Dendritic cell treated with granulocyte-macrophage colony-stimulating factor and Interleukin-4, amounts not matched to agents 40 ng/mL and 50 ng/mL, for 4 days (primary cell): Measurements from ENCODE around the gene KCNIP4.

Source experiments
- H3K27ac Mint-ChIP-seq: one replicate; pipeline ENCODE4 v1.8.0; 2022; ENCODE audit warnings: mild to moderate bottlenecking, mixed read lengths
- H3K27me3 Mint-ChIP-seq: one replicate; pipeline ENCODE4 v1.8.0; 2022; ENCODE audit warnings: mild to moderate bottlenecking, mixed read lengths
- H3K36me3 Mint-ChIP-seq: one replicate; pipeline ENCODE4 v1.8.0; 2022; ENCODE audit warnings: low read depth, mixed read lengths
- H3K4me1 Mint-ChIP-seq: one replicate; pipeline ENCODE4 v1.8.0; 2022; ENCODE audit warnings: low read depth, mixed read lengths
- H3K4me3 Mint-ChIP-seq: one replicate; pipeline ENCODE4 v1.8.0; 2022; ENCODE audit warnings: mild to moderate bottlenecking, moderate library complexity, mixed read lengths
- H3K9me3 Mint-ChIP-seq: one replicate; pipeline ENCODE4 v1.8.0; 2022; ENCODE audit warnings: mixed read lengths
- intact Hi-C: fragments of 100-400 bp; cut with micrococcal nuclease; formaldehyde crosslinking; loops from one replicate; pipeline ENCODE4 v1.15.0; 2022

The KCNIP4 gene

DNA sequence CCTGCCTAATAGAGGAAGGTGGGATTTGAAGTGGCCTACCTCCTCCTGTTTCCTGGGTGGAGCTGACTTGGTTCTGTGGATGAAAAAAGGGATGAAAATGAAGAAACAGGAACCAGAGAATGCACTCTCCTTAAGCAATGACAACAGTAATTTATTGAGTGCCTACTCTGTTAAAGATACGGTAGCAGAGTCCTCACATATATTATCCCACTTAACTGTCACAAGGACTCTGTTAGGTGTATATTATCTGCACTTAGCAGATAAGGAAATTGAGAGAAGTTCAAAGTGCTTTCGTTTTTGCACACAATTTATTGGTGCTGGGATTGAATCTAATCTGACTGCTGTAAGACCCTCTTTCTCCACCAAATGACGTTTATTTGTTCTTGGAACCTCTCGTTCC lies 947.1 kb downstream of the KCNIP4 start:
- no peak overlapping the region for H3K27ac Mint-ChIP-seq
- no peaks in the 10 kb centered on the region for H3K27me3 Mint-ChIP-seq
- intact Hi-C loops, result no loop called here
- H3K36me3 Mint-ChIP-seq, result no peaks in the 10 kb centered on the region
- no peaks in the 10 kb centered on the region for H3K4me1 Mint-ChIP-seq
- H3K9me3 Mint-ChIP-seq, result peaks cover 9% of the 10 kb centered on the region
- H3K4me3 Mint-ChIP-seq, result no peak overlapping the region

DNA sequence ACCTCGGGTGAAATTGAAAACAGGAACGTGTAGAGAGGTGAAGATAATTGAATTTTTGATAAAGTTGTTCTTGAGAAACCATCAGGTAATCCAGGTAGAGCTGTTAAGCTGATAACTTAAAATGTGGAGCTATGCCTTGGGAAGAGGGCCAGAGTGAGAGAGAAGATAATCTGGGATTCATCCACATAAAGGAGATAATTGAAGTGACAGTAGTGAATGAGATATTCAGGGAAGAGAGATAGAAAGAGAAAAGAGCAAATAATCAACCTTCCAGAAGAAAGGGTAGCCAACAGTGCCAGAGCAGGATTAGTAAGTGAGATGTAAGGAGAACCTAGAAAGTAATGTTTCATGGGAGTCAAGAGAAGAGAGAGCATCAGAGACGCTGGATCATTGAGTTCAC lies 950.7 kb downstream of the KCNIP4 start:
- Mint-ChIP-seq H3K4me3 (no peak overlapping the region), H3K9me3 (no peaks in the 10 kb centered on the region), H3K4me1 (no peaks in the 10 kb centered on the region), H3K27ac (no peak overlapping the region), H3K27me3 (no peaks in the 10 kb centered on the region), H3K36me3 (no peaks in the 10 kb centered on the region)
- intact Hi-C loops, result no loop called here

DNA sequence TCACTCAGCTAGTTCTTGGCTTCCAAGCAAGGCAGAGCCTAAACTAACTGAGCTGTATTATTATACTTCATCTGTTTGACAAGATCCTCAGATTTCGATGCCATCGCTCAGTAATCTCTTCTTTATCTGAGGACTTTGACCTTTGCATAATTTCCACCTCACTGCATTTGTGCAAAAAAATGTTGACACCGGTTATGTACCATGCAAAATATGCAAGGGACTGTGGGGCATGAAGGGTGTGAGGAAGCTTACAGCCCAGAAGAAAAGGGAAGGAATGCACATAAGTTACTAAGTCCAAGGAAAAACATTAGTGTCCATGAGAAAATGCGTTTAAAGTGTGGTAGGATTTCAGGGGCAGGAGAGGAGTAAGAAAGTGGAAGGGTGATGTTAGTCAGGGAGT lies 953.0 kb downstream of the KCNIP4 start:
- H3K4me3 Mint-ChIP-seq, result no peak overlapping the region
- H3K36me3 Mint-ChIP-seq, result no peaks in the 10 kb centered on the region
- no peak overlapping the region for H3K27ac Mint-ChIP-seq
- intact Hi-C loops, result no loop called here
- H3K4me1 Mint-ChIP-seq, result no peaks in the 10 kb centered on the region
- H3K9me3 Mint-ChIP-seq, result peaks cover 18% of the 10 kb centered on the region
- no peaks in the 10 kb centered on the region for H3K27me3 Mint-ChIP-seq

DNA sequence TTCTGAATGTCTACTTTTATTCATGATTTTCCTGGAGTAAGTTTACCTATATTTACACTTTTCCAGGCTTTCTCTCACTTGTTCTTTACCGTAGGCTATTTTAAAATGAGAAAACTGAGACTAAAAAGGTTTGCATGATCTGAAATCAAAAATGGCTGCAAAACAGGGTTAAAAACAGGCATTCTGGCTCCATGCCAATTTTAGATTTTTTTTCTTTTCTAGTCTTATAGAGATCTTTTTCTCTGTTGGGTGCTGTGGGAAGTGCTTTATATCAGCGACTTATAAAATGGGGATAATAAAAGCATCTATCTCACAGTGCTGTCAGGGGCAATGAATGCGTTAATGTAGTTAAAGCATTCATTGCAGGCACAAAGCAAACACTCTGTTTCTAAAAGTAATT lies 953.6 kb downstream of the KCNIP4 start:
- Mint-ChIP-seq H3K4me1 (no peaks in the 10 kb centered on the region), H3K27me3 (no peaks in the 10 kb centered on the region), H3K9me3 (peaks cover 22% of the 10 kb centered on the region), H3K27ac (no peak overlapping the region), H3K36me3 (no peaks in the 10 kb centered on the region), H3K4me3 (no peak overlapping the region)
- intact Hi-C loops, result no loop called here

DNA sequence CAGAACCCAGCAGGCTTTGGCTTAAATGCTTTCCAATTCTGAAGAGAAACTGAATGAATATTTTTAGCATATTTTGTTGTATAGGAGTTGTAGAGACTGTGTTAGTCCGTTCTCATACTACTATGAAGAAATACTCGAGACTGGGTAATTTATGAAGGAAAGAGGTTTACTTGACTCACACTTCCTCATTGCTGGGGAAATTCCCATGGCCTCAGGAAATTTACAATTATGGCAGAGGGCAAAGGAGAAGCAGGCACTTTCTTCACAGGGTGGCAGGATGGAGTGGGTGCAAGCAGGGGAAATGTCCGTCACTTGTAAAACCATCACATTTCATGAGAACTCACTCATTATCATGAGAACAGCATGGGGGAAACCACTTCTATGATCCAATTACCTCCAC lies 956.6 kb downstream of the KCNIP4 start:
- no peaks in the 10 kb centered on the region for H3K36me3 Mint-ChIP-seq
- intact Hi-C loops, result no loop called here
- no peaks in the 10 kb centered on the region for H3K27me3 Mint-ChIP-seq
- no peaks in the 10 kb centered on the region for H3K4me1 Mint-ChIP-seq
- peaks cover 28% of the 10 kb centered on the region for H3K9me3 Mint-ChIP-seq
- no peak overlapping the region for H3K27ac Mint-ChIP-seq
- H3K4me3 Mint-ChIP-seq, result no peak overlapping the region

DNA sequence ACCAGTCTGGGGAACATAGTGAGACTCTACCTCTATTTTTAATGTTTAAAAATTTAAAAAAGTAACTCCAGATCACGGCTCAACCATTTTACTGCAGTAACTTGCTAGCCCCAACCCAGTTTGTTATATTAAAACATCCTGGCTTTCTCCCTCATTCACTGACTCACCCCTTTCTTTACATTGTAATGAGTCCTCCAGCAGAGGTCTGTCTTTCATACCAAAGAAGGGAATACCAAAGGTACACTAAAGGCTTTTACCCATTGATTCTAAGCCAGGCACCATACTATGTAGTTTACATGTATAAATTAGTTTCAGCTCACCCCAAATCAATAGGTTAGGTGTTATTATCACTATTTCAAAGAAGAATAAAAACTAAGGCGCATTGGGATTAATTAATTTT lies 961.4 kb downstream of the KCNIP4 start:
- Mint-ChIP-seq H3K27me3 (peaks cover 3% of the 10 kb centered on the region), H3K36me3 (no peaks in the 10 kb centered on the region), H3K4me3 (no peak overlapping the region), H3K4me1 (no peaks in the 10 kb centered on the region), H3K9me3 (peaks cover 26% of the 10 kb centered on the region), H3K27ac (no peak overlapping the region)
- intact Hi-C loops, result no loop called here

DNA sequence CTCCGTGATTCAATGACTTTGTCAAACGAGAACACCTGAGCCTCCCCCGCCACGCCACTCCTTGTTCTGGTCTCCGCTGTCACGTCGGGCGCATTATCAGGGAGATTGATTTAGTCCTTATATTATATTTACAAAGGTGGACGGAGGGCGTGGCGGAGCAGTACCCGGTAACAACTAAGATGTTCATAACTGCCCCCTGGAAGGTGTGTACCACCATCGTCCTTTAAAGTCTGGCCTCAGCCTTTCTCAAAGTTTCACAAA lies 964.1 kb downstream of the KCNIP4 start:
- Mint-ChIP-seq H3K27ac (no peak overlapping the region), H3K27me3 (peaks cover 3% of the 10 kb centered on the region), H3K36me3 (no peaks in the 10 kb centered on the region), H3K4me3 (no peak overlapping the region), H3K4me1 (no peaks in the 10 kb centered on the region), H3K9me3 (peaks cover 6% of the 10 kb centered on the region)
- intact Hi-C loops, result no loop called here

DNA sequence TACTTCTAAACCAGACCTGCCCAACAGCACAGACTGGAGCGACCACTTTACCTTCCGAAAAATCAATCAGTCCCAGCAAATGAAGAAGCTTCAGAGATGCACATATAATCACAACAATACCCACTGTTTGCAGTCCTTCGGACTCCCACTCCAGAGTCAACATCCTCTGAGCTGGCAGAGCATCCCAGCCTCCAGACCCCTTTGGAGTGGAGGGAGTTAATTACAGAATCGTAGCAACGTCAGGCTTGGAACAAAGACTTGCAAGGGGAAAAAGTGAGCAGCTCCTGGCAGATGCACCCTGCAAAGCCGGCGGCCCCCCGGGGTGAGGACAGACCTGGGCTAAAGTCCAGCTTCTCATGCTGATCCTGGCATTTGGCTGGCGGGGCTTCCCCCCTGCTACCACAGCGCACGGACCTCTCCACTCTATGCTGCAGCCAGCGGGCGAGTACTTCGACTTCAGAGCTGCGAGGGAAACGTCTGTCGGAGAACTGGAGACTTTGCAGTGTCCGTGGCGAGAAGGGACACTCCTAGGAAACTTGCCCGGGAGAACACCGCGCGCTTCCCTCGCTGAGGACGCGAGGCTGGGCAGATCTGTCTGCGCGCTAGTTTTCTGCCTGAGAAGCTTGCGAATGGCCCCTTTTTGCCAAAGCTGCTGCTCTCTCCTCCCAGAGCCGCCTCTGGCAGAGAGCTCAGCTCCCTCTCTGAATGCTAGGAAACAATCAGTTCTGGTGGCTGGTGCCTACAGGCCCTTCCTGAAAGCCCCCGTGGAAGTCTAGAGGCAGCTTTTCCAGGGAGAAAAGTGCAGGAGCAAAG lies 964.6 kb downstream of the KCNIP4 start:
- Mint-ChIP-seq H3K4me3 (no peak overlapping the region), H3K36me3 (no peaks in the 10 kb centered on the region), H3K27me3 (peaks cover 3% of the 10 kb centered on the region), H3K9me3 (peaks cover 8% of the 10 kb centered on the region), H3K27ac (no peak overlapping the region), H3K4me1 (no peaks in the 10 kb centered on the region)
- intact Hi-C loops, result no loop called here

DNA sequence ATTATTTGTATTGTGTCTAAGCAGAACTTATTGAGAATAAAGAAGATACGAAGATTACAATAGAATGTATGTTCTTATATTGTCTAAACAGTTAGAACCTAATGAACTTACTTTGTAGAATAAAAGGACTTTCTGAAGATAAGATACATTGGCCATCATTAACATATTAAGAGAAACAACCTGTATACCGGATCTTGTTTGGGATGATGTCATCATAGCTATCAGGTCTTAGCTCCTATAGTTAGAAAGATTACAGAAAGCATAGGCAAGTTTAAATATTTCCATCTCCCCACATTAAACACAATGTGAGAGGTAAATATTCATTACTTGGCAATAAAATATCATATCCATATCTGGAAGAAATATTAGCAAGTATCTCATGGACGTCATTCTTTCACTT lies 966.0 kb downstream of the KCNIP4 start:
- intact Hi-C loops, result no loop called here
- Mint-ChIP-seq H3K4me3 (no peak overlapping the region), H3K4me1 (no peaks in the 10 kb centered on the region), H3K27me3 (peaks cover 3% of the 10 kb centered on the region), H3K36me3 (no peaks in the 10 kb centered on the region), H3K27ac (no peak overlapping the region), H3K9me3 (peaks cover 8% of the 10 kb centered on the region)

DNA sequence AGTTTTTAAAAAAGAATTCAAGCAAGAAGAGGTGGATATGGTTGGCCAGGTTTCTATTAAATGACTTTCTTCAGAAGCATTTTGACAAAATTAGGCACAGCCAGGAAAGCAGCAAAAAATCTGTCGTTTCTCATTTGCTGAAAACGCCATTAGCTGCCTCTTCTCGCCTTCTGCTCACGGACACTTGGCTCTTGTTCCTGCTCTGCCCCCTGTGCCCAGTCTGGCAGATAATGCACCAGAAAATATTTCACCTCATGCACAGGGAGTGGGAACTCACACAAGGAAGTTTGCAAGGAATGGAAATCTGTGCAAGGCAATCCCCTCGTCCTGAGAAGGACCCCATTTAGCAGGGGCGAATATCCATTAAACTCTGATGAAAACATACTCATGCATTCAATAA lies 988.3 kb downstream of the KCNIP4 start:
- no peak overlapping the region for H3K27ac Mint-ChIP-seq
- no peaks in the 10 kb centered on the region for H3K9me3 Mint-ChIP-seq
- no peaks in the 10 kb centered on the region for H3K27me3 Mint-ChIP-seq
- no peak overlapping the region for H3K4me3 Mint-ChIP-seq
- no peaks in the 10 kb centered on the region for H3K4me1 Mint-ChIP-seq
- intact Hi-C loops, result no loop called here
- H3K36me3 Mint-ChIP-seq, result no peaks in the 10 kb centered on the region

DNA sequence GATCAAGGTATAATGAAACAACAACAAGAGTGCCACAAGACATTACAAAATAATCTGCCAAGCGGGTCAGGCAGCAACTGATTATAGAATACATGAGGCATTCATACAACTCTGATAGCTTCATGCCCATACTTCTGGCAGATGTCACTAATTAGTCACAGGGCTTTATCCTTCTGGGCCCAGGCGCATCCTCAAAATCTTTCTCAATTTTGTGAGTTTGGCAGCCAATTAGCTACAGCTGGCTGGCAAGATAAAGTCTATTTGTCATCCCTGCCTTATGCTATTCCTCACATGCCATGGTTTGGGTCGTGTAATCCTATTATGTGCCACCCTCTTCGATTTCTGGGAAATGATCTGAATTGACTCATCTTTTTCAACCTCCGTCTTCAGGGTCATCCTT lies 994.0 kb downstream of the KCNIP4 start:
- Mint-ChIP-seq H3K27ac (no peak overlapping the region), H3K36me3 (no peaks in the 10 kb centered on the region), H3K27me3 (no peaks in the 10 kb centered on the region), H3K4me3 (no peak overlapping the region), H3K9me3 (peaks cover 15% of the 10 kb centered on the region), H3K4me1 (no peaks in the 10 kb centered on the region)
- intact Hi-C loops, result no loop called here

DNA sequence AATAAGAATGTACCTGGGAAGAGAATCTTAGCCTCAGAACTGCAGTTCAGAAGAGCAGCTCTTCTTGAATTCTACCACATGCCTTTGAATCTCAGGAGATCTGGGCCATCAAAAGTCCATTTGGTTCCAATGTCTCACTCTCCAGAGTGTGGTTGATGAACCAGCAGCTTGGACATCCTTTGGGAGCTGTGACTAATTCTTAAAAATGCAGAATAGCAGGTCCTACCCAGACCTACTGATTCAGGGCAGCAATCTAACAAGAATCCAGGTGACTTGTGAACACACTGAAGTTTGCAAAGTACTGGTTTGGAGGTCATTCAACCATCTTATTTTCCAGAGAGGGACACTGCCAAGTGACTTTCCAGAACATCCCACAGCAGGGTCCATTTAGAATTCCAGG lies 1003.6 kb downstream of the KCNIP4 start:
- Mint-ChIP-seq H3K9me3 (peaks cover 13% of the 10 kb centered on the region), H3K27ac (no peak overlapping the region), H3K36me3 (no peaks in the 10 kb centered on the region), H3K4me3 (no peak overlapping the region), H3K27me3 (no peaks in the 10 kb centered on the region), H3K4me1 (no peaks in the 10 kb centered on the region)
- intact Hi-C loops, result no loop called here

DNA sequence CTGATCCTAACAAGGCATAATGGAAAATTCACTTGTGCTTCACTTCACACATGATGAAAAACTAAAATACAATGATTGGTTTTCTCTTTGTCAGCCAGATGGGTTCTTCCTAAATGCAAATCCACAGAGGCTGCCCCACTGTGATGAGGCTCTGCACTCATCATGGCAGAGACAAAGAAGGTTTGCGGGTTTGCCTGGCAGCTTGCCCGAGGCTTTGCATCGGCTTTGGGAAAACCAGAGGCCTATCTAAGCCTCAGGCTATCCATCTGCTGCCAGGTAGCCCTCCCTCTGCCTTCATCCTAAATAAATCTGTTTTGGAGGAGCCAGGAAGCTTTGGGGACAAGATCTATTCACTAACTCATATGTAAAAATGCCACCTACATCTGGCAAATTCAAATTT lies 1004.1 kb downstream of the KCNIP4 start:
- H3K36me3 Mint-ChIP-seq, result no peaks in the 10 kb centered on the region
- H3K27ac Mint-ChIP-seq, result no peak overlapping the region
- intact Hi-C loops, result no loop called here
- no peaks in the 10 kb centered on the region for H3K4me1 Mint-ChIP-seq
- no peaks in the 10 kb centered on the region for H3K27me3 Mint-ChIP-seq
- no peak overlapping the region for H3K4me3 Mint-ChIP-seq
- H3K9me3 Mint-ChIP-seq, result peaks cover 13% of the 10 kb centered on the region

DNA sequence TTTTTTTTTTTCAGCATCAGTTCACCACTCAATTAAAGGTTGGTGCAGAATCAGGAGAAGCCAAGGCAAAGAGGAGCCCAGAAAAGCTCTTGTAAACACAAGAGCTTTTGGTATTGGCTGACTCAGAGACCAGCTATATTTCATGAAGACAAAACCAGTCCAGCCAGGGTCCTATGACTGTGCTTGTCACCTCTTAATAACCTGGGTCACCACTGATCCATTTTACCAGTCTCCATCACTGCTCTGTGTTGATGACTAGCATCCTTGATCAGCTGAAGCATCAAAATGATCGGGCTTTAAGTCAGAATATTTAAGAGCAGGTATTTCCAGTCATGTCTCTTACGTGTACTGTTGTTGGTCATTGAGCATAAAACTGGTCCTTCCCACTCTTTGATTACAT lies 1010.4 kb downstream of the KCNIP4 start:
- intact Hi-C loops, result no loop called here
- H3K27me3 Mint-ChIP-seq, result no peaks in the 10 kb centered on the region
- no peaks in the 10 kb centered on the region for H3K36me3 Mint-ChIP-seq
- H3K4me1 Mint-ChIP-seq, result no peaks in the 10 kb centered on the region
- H3K9me3 Mint-ChIP-seq, result no peaks in the 10 kb centered on the region
- H3K27ac Mint-ChIP-seq, result no peak overlapping the region
- H3K4me3 Mint-ChIP-seq, result no peak overlapping the region

DNA sequence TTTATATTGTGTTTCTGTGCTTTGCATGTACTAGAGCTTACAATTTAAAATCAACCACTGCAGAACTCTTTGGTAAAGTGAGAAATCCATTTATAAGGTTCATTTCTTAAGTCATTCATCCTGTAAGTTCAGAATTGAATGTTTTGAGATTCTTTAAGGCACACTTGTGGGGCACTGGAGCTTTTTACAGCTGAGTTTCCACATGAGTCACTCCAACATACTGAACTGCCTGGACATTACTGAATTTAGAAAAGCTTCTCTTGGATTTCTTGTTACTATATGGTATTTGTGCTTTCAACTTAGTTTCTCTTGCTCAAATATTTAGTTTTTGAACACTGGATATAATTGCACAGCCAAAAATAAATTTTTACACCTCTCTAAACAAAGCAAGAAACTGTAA lies 1022.0 kb downstream of the KCNIP4 start:
- H3K4me1 Mint-ChIP-seq, result no peaks in the 10 kb centered on the region
- H3K9me3 Mint-ChIP-seq, result no peaks in the 10 kb centered on the region
- no peaks in the 10 kb centered on the region for H3K27me3 Mint-ChIP-seq

More for the DNA sequence above, 1022.0 kb downstream of the KCNIP4 start:
- Mint-ChIP-seq H3K36me3 (no peaks in the 10 kb centered on the region), H3K4me3 (no peak overlapping the region), H3K27ac (no peak overlapping the region)
- intact Hi-C loops, result no loop called here
